ENCODE results near the gene TRIM45.
"Not testable (repeated sequence)": the region's sequence is repeated elsewhere in the genome, so short reads cannot be mapped to it uniquely, and the experiment has no call there.

The TRIM45 gene, protein sequence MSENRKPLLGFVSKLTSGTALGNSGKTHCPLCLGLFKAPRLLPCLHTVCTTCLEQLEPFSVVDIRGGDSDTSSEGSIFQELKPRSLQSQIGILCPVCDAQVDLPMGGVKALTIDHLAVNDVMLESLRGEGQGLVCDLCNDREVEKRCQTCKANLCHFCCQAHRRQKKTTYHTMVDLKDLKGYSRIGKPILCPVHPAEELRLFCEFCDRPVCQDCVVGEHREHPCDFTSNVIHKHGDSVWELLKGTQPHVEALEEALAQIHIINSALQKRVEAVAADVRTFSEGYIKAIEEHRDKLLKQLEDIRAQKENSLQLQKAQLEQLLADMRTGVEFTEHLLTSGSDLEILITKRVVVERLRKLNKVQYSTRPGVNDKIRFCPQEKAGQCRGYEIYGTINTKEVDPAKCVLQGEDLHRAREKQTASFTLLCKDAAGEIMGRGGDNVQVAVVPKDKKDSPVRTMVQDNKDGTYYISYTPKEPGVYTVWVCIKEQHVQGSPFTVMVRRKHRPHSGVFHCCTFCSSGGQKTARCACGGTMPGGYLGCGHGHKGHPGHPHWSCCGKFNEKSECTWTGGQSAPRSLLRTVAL

DNA sequence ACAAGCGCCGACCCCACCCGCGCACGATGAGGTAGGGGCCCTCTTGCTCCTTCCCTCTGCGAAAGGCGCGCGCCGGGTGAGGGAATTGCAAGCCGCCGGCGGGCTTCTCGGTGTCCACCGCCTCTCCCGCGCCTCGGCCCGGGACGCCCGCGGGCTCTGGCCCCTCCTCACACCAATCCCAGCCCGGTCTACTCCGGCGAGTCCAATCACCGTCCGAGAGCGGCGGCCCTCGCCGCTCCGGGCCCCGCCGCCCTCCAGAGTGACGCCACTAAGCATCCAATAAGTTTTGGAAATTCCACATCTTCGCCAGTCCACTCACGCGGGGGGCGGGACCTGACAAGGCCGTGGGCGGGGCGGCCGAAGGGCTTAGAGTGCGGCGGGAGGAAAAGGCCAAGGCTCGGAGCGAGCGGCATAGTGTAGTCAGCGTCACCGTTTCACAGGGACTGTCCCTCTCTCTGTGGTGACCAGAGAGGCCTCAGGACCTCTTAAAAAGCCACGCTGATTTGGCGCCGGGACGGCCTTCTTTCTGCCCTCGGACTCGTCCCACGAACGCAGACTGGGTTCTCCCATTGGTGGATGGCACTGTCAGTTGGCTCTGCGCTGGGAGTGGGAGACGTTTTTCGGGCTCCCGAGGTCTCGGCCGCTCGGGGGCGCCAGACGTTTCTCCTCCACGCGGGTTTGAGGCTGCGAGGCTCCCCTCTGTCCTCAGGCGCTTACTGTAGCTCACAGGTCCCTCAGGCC is at the start of gene TRIM45:
Gene TRIM45 (minus strand): TSS at position 161 of the 741 bp plus-strand sequence. CDS start 548 bp downstream, outside the sequence.
- Mint-ChIP-seq H3K27ac (peak within 1 kb of the TSS; percentile 16), H3K4me3 (peak within 1 kb of the TSS; percentile 84), H3K36me3 (no peaks in the 10 kb centered on the region), H3K9me3 (ENCODE audit: low read depth) (no peaks in the 10 kb centered on the region), H3K27me3 (peaks cover 3% of the 10 kb centered on the region), H3K4me1 (ENCODE audit: low read depth) (peaks cover 9% of the 10 kb centered on the region)

DNA sequence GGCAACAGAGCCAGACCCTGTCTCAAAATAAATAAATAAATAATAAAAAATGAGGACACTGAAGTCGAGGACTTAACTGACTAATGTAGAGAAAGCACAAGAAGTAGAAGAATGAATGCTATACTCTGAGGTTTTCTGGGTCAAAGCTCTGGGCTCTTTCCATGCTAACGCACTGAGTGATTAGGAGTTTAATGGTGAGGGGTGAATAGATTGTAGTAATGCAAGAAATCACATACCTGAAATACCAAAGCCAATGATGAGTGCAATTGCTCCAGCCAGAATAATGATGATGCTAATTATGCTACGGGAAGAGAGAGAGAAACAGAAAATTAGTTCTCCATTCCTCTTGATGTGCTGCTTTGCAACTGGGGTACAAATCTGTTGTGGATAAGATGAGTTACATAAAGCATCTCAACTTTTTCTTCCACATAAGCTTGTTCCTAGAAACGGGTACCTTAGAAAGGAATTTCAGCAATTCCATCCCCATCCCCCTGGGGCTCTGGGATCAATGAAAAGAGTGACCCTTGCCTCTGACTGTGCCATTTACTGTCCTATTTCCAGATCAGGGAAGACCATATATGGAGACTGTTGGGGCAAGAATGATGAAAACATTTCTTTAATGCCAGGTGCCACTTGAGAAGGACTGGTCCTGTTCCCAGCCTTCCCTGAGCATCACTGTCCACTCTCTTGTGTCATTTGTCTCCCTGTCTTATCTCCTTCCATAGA is 48.5 kb upstream of the TRIM45 start:
- no peak overlapping the region for H3K27ac Mint-ChIP-seq
- no peaks in the 10 kb centered on the region for H3K36me3 Mint-ChIP-seq
- H3K4me3 Mint-ChIP-seq, result no peak overlapping the region
- H3K9me3 Mint-ChIP-seq (ENCODE audit: low read depth), result no peaks in the 10 kb centered on the region
- peaks cover 4% of the 10 kb centered on the region for H3K27me3 Mint-ChIP-seq
- H3K4me1 Mint-ChIP-seq (ENCODE audit: low read depth), result no peaks in the 10 kb centered on the region

DNA sequence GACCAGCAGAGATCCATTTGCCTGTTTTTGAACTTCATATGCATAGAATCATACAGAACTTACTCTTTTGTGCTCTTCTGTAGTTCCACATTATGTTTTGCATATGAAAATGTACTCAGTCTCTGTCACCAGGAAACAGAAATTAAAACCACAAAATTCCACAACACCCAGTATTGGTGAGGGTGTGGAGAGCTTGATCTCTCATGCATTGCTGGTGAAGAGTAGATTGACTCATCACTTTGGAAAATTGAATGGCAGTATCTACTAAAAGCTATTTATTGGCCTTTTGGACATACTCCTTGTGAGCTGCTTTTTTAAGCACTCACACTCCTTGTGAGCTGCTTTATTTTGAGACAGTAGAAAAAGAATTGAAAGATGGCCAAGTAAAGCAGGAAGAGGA is 45.9 kb upstream of the TRIM45 start:
- peaks cover 6% of the 10 kb centered on the region for H3K27me3 Mint-ChIP-seq
- H3K27ac Mint-ChIP-seq, result no peak overlapping the region
- H3K4me3 Mint-ChIP-seq, result no peak overlapping the region
- H3K36me3 Mint-ChIP-seq, result no peaks in the 10 kb centered on the region
- no peaks in the 10 kb centered on the region for H3K4me1 Mint-ChIP-seq (ENCODE audit: low read depth)
- H3K9me3 Mint-ChIP-seq (ENCODE audit: low read depth), result no peaks in the 10 kb centered on the region

DNA sequence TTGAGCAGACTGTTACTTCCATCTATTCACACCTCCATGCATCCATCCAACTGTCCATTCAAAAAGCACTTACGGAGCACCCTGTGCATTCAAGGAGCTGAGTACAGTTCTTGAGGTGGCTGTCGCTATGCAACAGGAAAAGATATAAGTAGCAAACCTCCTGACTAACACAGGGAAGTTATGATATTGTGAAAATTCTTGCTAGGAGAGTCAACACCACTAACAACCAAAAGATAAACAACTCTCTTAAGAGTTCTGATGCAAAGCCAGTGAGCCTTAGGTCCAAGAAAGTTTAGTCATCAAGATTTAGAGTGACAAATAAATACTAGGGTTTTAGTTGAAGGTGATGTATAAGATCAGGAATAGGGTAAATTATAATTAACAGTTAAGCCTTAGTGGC is 44.5 kb upstream of the TRIM45 start:
- Mint-ChIP-seq H3K9me3 (ENCODE audit: low read depth) (no peaks in the 10 kb centered on the region), H3K4me3 (no peak overlapping the region), H3K27ac (no peak overlapping the region), H3K4me1 (ENCODE audit: low read depth) (no peaks in the 10 kb centered on the region), H3K27me3 (peaks cover 8% of the 10 kb centered on the region), H3K36me3 (no peaks in the 10 kb centered on the region)

DNA sequence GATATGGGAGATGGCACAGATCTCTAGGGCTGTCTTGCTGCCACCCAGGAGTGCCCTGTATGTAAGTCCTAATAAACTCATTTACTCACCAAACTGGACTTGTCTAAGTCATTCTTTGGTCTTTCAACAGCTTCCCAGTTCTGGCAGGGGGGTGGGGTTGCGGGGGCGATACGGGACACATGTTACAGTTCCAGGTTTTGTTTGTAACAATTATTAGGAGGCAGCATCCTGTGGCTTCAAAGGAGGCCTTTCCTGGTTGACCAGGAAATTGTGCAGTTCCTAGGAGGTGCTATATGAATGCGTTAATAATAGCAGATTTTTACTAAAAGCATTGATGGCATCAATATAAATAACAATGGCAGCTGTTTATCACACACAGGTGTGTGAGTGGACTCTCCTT is 42.7 kb upstream of the TRIM45 start:
- Mint-ChIP-seq H3K9me3 (ENCODE audit: low read depth) (no peaks in the 10 kb centered on the region), H3K4me1 (ENCODE audit: low read depth) (no peaks in the 10 kb centered on the region), H3K36me3 (no peaks in the 10 kb centered on the region), H3K27ac (no peak overlapping the region), H3K4me3 (no peak overlapping the region), H3K27me3 (peaks cover 14% of the 10 kb centered on the region)

DNA sequence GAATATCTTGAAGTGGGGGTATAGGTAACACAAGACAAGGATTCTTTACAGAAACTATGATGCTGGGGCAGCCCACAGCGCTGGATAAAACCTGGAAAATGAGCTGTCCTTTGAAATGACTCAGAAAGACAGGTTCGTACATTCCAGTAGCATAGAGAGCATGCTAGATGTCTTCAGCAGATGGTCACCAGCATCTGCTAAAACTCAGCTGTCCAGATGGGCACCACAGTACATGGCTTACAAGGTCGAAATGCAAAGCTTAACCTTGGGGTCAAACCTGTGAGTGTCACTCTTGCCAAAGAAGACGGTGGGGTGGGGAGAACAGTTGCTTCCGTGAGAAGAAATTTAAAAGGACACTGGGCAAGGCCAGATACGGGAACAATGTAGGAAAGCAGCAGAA is 41.3 kb upstream of the TRIM45 start:
- Mint-ChIP-seq H3K4me1 (ENCODE audit: low read depth) (no peaks in the 10 kb centered on the region), H3K27me3 (peaks cover 14% of the 10 kb centered on the region), H3K36me3 (no peaks in the 10 kb centered on the region), H3K27ac (no peak overlapping the region), H3K9me3 (ENCODE audit: low read depth) (no peaks in the 10 kb centered on the region), H3K4me3 (no peak overlapping the region)

DNA sequence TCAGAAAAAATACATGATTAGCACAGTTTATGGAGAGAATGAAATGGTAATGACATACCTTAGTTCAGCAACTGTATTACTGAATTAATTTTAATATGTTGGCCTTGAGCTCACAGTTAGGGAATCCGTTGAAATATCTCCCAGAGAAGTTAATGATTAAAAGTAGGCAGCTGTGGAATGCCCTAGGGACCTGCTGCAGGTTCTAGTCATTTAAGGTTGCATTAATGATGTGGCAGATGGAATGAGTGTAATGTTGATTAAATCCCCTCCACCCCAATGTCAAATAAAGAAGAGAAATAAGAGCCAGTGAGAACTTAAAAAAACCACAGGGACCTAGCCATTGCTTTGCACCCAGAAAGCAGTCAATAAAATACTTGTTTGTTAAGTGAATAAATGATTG is 40.3 kb upstream of the TRIM45 start:
- Mint-ChIP-seq H3K27ac (no peak overlapping the region), H3K27me3 (peaks cover 14% of the 10 kb centered on the region), H3K4me3 (no peak overlapping the region), H3K4me1 (ENCODE audit: low read depth) (no peaks in the 10 kb centered on the region), H3K9me3 (ENCODE audit: low read depth) (no peaks in the 10 kb centered on the region), H3K36me3 (no peaks in the 10 kb centered on the region)

DNA sequence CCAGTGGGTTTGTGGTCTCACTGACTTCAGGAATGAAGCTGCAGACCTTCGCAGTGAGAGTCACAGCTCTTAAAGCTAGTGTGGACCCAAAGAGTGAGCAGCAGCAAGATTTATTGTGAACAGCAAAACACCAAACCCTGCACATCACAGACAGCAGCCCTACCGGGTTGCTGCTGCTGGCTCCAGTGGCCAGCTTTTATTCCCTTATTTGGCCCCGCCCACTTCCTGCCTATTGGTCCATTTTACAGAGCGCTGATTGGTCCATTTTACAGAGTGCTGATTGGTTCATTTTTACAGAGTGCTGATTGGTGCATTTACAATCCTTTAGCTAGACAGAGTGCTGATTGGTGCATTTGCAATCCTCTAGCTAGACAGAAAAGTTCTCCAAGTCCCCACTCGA is 29.8 kb upstream of the TRIM45 start:
- not testable (repeated sequence) for H3K27ac Mint-ChIP-seq; H3K9me3 Mint-ChIP-seq (ENCODE audit: low read depth); H3K4me3 Mint-ChIP-seq; H3K36me3 Mint-ChIP-seq; H3K4me1 Mint-ChIP-seq (ENCODE audit: low read depth)
- peaks cover 10% of the 10 kb centered on the region for H3K27me3 Mint-ChIP-seq

DNA sequence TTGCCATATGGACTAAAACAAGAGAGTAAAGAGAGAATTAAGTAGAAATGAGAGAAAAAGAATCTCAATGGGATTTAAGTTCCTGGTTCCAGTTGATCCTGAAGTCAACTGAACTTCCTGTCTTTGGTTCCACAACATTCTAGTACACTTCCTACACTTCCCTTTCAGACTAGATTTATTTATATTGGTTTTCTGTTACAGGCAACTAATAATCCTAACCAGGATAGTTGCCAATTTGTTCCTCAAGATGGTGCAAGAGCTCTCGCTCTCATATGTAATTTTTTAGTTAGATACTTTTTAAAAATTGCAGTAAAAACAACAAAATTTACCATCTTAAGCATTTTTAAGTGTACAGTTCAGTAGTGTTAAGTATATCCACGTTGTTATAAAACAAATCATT is 28.8 kb upstream of the TRIM45 start:
- Mint-ChIP-seq H3K27me3 (peaks cover 11% of the 10 kb centered on the region), H3K4me3 (no peak overlapping the region), H3K9me3 (ENCODE audit: low read depth) (no peaks in the 10 kb centered on the region), H3K36me3 (no peaks in the 10 kb centered on the region), H3K27ac (no peak overlapping the region), H3K4me1 (ENCODE audit: low read depth) (no peaks in the 10 kb centered on the region)

DNA sequence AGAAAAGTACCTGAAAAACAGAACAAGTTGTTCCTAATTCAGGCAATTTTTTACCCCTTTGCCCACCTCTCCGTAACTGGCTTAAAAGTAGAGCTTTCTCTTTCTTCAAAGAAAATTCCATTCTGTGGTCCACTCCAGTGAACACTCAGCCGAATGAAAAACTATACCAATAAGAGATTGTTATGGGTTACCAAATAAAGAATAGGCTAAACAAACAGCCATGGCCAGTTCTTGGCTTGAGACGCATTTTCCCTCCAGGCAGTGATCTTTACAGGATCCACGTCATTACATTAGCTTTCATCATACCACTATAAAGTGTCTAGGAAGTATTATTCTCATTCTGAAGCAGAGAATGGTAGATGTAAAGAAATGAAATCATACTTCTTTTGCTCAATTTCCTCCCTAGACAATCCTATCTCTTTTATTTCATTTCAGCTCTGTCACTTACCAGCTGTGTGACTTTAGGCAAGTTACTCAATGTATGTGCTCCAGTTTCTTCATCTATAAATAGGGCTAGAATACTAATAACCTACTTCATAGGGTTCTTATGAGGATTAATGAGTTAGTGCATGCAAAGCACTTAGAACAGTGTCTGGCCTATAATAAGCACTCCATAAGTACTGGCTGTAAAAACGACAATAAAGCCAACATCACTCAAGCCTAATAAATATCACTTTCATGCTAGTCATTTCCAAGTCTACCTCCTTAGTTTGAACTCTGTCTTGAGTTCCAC is 26.5 kb upstream of the TRIM45 start:
- Mint-ChIP-seq H3K27ac (no peak overlapping the region), H3K27me3 (peaks cover 11% of the 10 kb centered on the region), H3K4me1 (ENCODE audit: low read depth) (no peaks in the 10 kb centered on the region), H3K4me3 (no peak overlapping the region), H3K9me3 (ENCODE audit: low read depth) (no peaks in the 10 kb centered on the region), H3K36me3 (no peaks in the 10 kb centered on the region)

DNA sequence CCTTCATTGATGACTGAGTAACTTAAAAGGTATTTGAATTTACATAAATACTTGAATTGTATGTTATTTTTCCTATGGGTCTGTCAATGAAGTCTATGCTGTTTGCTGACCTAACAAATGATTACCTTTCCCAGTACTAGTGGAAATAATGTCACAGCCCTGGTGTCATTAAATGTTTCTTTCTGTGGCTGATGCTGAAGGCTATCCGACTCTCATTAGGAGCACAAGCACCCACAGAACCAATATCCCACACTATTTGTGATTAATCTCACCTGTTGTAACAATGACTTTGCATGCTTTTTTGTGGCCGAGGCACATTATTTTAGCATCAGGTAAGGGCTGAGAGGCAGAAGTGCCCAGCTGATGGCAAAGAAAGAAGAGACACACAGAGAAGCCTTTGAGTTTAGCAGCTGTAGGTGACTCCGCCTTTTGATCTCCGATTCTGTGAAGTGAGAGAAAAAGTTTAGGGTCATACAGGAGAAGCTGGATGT is 25.8 kb upstream of the TRIM45 start:
- Mint-ChIP-seq H3K27ac (no peak overlapping the region), H3K27me3 (peaks cover 11% of the 10 kb centered on the region), H3K36me3 (no peaks in the 10 kb centered on the region), H3K4me1 (ENCODE audit: low read depth) (no peaks in the 10 kb centered on the region), H3K9me3 (ENCODE audit: low read depth) (no peaks in the 10 kb centered on the region), H3K4me3 (no peak overlapping the region)

DNA sequence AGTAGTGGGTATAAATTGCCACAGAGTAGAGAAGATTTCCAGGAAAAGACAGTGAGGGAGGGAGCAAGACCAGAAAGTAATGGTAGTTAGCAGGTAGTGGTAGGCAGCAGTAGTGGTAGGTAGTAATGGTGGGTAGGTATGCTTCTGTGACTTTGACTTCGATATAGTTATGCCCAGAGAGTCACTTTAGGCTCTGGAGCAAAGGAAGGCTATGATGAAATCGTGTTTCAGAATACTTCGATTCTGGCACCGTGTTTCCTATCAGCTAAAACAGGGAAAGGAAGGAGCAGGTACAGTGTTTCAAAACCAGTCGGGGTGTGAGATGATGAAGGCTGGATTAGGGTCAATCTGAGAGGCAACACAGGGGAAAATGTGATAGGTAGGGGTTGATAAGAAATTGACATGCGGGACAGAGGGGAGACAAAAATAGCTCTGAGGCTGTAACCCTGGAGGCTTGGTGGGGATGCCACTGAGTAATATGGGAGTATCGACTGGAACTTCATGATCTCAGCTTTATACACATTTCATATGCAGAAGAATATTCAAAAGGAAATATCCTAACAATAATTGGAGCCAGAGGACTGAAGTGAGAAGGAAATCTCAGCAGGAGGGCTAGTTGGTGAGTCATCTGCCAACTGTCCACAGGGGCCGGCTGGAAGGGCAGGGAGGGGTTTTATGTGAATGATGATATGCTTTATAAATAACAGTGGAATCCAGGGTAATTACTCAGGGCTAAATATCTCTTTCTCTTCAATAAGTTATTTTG is 25.2 kb upstream of the TRIM45 start:
- no peak overlapping the region for H3K4me3 Mint-ChIP-seq
- peaks cover 11% of the 10 kb centered on the region for H3K27me3 Mint-ChIP-seq
- H3K36me3 Mint-ChIP-seq, result no peaks in the 10 kb centered on the region
- H3K4me1 Mint-ChIP-seq (ENCODE audit: low read depth), result no peaks in the 10 kb centered on the region
- H3K9me3 Mint-ChIP-seq (ENCODE audit: low read depth), result no peaks in the 10 kb centered on the region
- no peak overlapping the region for H3K27ac Mint-ChIP-seq

DNA sequence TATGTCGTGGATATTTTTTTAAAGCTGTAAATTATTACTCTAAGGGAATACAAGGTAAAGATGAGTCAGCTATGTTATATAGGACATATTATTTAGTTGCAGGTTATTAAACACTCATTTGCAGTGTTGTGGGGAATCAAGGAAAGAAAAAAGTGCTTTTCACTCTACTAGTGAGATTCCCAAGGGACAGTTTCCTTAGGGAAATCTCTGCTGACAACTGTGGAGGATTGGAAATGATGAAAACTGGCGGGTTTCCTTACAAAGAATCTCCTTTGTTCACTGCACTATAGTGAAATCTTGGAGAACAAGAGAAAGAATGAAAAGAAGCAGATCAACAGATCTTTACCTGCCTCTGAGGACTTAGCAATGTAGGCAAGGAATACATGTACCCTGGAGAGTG is 24.5 kb upstream of the TRIM45 start:
- peaks cover 11% of the 10 kb centered on the region for H3K27me3 Mint-ChIP-seq

DNA sequence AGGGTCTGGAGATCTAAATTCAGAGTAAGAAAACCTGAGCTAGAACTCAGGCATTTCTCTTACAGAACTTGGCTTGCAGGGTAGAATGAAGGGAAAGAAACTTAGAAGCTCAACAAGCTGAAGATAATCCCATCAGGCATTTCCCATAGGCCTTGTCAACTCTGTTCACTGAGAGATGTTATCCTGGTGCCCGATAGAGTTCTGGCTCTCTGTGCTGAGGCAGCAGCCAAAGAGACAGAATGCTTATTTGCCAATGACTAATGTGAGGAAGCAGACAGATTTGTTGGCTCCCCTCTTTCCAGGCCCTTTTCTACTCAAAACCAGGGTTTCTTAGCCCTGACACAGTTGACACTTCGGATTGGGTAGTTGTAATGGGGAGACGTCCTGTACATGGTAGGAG is 22.3 kb upstream of the TRIM45 start:
- H3K27me3 Mint-ChIP-seq, result peaks cover 8% of the 10 kb centered on the region
- no peaks in the 10 kb centered on the region for H3K36me3 Mint-ChIP-seq
- no peak overlapping the region for H3K27ac Mint-ChIP-seq
- no peaks in the 10 kb centered on the region for H3K9me3 Mint-ChIP-seq (ENCODE audit: low read depth)
- H3K4me1 Mint-ChIP-seq (ENCODE audit: low read depth), result no peaks in the 10 kb centered on the region
- H3K4me3 Mint-ChIP-seq, result no peak overlapping the region

More for the DNA sequence above, 24.5 kb upstream of the TRIM45 start:
- Mint-ChIP-seq H3K27ac (no peak overlapping the region), H3K9me3 (ENCODE audit: low read depth) (no peaks in the 10 kb centered on the region), H3K36me3 (no peaks in the 10 kb centered on the region), H3K4me1 (ENCODE audit: low read depth) (no peaks in the 10 kb centered on the region), H3K4me3 (no peak overlapping the region)
